Kidney (tissue), 14 donors: ENCODE measurements around the gene ILK. TPM values are rescaled to one million over a fixed set of nuclear protein-coding genes. Genes with fewer than 3 reads are reported as not detected.

Source experiments
- DNase-seq, 5 donors: peaks; one replicate each; pipeline ENCODE4 v3.0.0-alpha.2; 2013 to 2020
- FAIRE-seq: peaks from 2 replicates; lab custom pipeline; 2012; peaks lifted over from hg19 to GRCh38; lab: Jason Lieb, UNC
- H3K27ac ChIP-seq, 2 donors: one replicate each; pipeline ENCODE4 v1.7.0; 2013; ENCODE audit warnings: low read depth in 2 of 2, low read length in 2 of 2, inconsistent platforms in 1 of 2
- H3K27me3 ChIP-seq: one replicate; pipeline ENCODE4 v1.7.1; 2013; ENCODE audit warnings: low read length, inconsistent platforms; ENCODE audit not compliant: control insufficient read depth, insufficient read depth
- H3K36me3 ChIP-seq, 3 donors: one replicate each; pipeline versions ENCODE4 v1.7.0 to v1.7.1; 2013; ENCODE audit warnings: low read length in 3 of 3, control low read depth in 1 of 3, inconsistent platforms in 1 of 3; ENCODE audit not compliant: insufficient read depth in 3 of 3, control insufficient read depth in 2 of 3
- H3K4me1 ChIP-seq, 3 donors: one replicate each; pipeline versions ENCODE4 v1.7.0 to v1.7.1; 2013; ENCODE audit warnings: low read length in 3 of 3, inconsistent platforms in 1 of 3, low read depth in 1 of 3; ENCODE audit not compliant: control insufficient read depth in 2 of 3, insufficient read depth in 2 of 3
- H3K4me3 ChIP-seq, 3 donors: one replicate each; pipeline versions ENCODE4 v1.7.0 to v1.8.1; 2013; ENCODE audit warnings: low read length in 3 of 3, control low read depth in 1 of 3, inconsistent platforms in 1 of 3
- H3K9ac ChIP-seq, 3 donors: one replicate each; pipeline versions ENCODE4 v1.7.0 to v1.7.1; 2013; ENCODE audit warnings: low read length in 3 of 3, control low read depth in 1 of 3, inconsistent platforms in 1 of 3
- H3K9me3 ChIP-seq, 3 donors: one replicate each; pipeline versions ENCODE4 v1.7.0 to v1.7.1; 2013; ENCODE audit warnings: low read length in 3 of 3, control low read depth in 1 of 3, inconsistent platforms in 1 of 3; ENCODE audit not compliant: control insufficient read depth in 2 of 3, insufficient read depth in 1 of 3
- intact Hi-C: fragments of 100-400 bp; cut with DNase I; formaldehyde crosslinking; loops from one replicate; pipeline ENCODE4 v1.11.1; 2022
- polyA plus RNA-seq: library from polyadenylated mRNA; stranded (reverse); fragments of 350-450 nt; fragmentation: Illumina TruSeq; extraction: RNeasy Lipid Tissue Mini Kit (QIAGEN cat#74804); gene quantifications from one replicate; pipeline ENCODE4 v1.2.3, GENCODE V29; 2014; ENCODE audit warnings: low read depth, low replicate concordance; ENCODE audit not compliant: insufficient read depth
- total RNA-seq: library from RNA; stranded (reverse); fragmentation: NEBNext Ultra II Directional; extraction: Animal tissue kit (Norgen Biotek cat#: 25700); gene quantifications from one replicate; pipeline ENCODE4 v1.2.1, GENCODE V29; 2021
- TF ChIP-seq, protein P1 (sequence below): IDR thresholded peaks from 3 replicates; pipeline ENCODE4 v1.5.1; 2012; ENCODE audit warnings: mild to moderate bottlenecking, moderate library complexity, borderline replicate concordance; ENCODE audit not compliant: insufficient read depth; ENCODE audit errors: extremely low read depth
- donor health status: control.
- donor health status: control.
- donor health status: control.
- donor health status: control.
- donor health status: control.
- donor health status: DM: yes; HTN: yes; CAD: no.
- donor health status: Normal renal cell carcinoma (clear cell type).

Gene ILK
- total and polyA plus RNA-seq, 2 donors from 2014 or later = 149 to 170 TPM

- no peak for DNase-seq
- Histone ChIP-seq H3K9ac (no peak overlapping the region), H3K27ac (no peak overlapping the region), H3K4me1 (peaks cover 0 to 3% (median 0%) of the 10 kb centered on the region in 3 donors), H3K9me3 (no peaks in the 10 kb centered on the region), H3K4me3 (no peak overlapping the region), H3K27me3 (no peaks in the 10 kb centered on the region), H3K36me3 (no peaks in the 10 kb centered on the region)
- no peak for FAIRE-seq
- TF ChIP-seq, protein P1, sequence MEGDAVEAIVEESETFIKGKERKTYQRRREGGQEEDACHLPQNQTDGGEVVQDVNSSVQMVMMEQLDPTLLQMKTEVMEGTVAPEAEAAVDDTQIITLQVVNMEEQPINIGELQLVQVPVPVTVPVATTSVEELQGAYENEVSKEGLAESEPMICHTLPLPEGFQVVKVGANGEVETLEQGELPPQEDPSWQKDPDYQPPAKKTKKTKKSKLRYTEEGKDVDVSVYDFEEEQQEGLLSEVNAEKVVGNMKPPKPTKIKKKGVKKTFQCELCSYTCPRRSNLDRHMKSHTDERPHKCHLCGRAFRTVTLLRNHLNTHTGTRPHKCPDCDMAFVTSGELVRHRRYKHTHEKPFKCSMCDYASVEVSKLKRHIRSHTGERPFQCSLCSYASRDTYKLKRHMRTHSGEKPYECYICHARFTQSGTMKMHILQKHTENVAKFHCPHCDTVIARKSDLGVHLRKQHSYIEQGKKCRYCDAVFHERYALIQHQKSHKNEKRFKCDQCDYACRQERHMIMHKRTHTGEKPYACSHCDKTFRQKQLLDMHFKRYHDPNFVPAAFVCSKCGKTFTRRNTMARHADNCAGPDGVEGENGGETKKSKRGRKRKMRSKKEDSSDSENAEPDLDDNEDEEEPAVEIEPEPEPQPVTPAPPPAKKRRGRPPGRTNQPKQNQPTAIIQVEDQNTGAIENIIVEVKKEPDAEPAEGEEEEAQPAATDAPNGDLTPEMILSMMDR = no peak
- intact Hi-C loops = no loop called here
Observed at GRCh38 chr11:6653656-6654055, 50.1 kb downstream of the ILK start.

- Histone ChIP-seq H3K9me3 (no peaks in the 10 kb centered on the region), H3K27ac (peak overlapping the region in 1 of 2 donors; percentile 43), H3K27me3 (no peaks in the 10 kb centered on the region), H3K9ac (peak overlapping the region in 1 of 3 donors; percentile 95), H3K36me3 (no peaks in the 10 kb centered on the region), H3K4me3 (peak overlapping the region; percentile 26 to 95 (median 55)), H3K4me1 (peaks cover 0 to 3% (median 0%) of the 10 kb centered on the region in 3 donors)
- intact Hi-C loops = no loop called here
- FAIRE-seq (no peak), DNase-seq (peak in 3 of 5 donors; percentile 30 to 74 (median 73))
- TF ChIP-seq, protein P1 = no peak
Observed at GRCh38 chr11:6654281-6655019, 50.9 kb downstream of the ILK start.

- Histone ChIP-seq H3K9ac (peak overlapping the region in 1 of 3 donors; percentile 95), H3K27ac (peak overlapping the region in 1 of 2 donors; percentile 43), H3K36me3 (no peaks in the 10 kb centered on the region), H3K27me3 (no peaks in the 10 kb centered on the region), H3K4me3 (peak overlapping the region; percentile 26 to 95 (median 55)), H3K4me1 (peaks cover 0 to 3% (median 0%) of the 10 kb centered on the region in 3 donors), H3K9me3 (no peaks in the 10 kb centered on the region)
- TF ChIP-seq, protein P1 = no peak
- intact Hi-C loops = no loop called here
- peak; percentile 52 to 78 (median 67) for DNase-seq
- no peak for FAIRE-seq
Observed at GRCh38 chr11:6655020-6655789, 51.6 kb downstream of the ILK start.
